ENCODE results near the gene ELF2. TPM values are rescaled to one million over a fixed set of nuclear protein-coding genes. Genes with fewer than 3 reads are reported as not detected.
A peak's percentile ranks its signal among the peaks of the same experiment; 100 is the strongest.

Gene ELF2
- total and polyA plus RNA-seq, 2 donors (not counting 3 experiments of a cell fraction or from before 2014, with no cell fraction given) = 16.4 to 35.1 TPM

- no peaks in the 10 kb centered on the region for H3K79me2 ChIP-seq (ENCODE audit: control insufficient read depth, insufficient read depth, low read length)
- no peak overlapping the region for H3K4me2 ChIP-seq (ENCODE audit: insufficient read depth, low read length)
- no peak overlapping the region for H3K27ac ChIP-seq (ENCODE audit: insufficient read depth, low read depth, low read length)
- no peak overlapping the region for H3K4me3 ChIP-seq (replicated peaks in 1 of 3; ENCODE audit: insufficient read depth in 1 of 3, low read depth in 1 of 3, low read length in 3 of 3)
- no peak for DNase-seq (ENCODE audit: low read depth, low spot score)
- H4K20me1 ChIP-seq (replicated peaks; ENCODE audit: control insufficient read depth, extremely low read depth, insufficient read depth, low read length) = no peaks in the 10 kb centered on the region
- peak; percentile 54 for FAIRE-seq
- ChIA-PET CTCF (interaction anchor here (1.3 to 3.1 kb wide), 4 partner anchors 9 to 189 kb away, joined by 3 to 10 read pairs (median 4); no protein-coding TSS in a partner anchor), POLR2A (no interaction called here)
- TF ChIP-seq POLR2AphosphoS5 (IDR thresholded peaks at IDR 0.05; ENCODE audit: insufficient read depth, low read depth, low read length) (no peak), CTCF (IDR thresholded peaks at IDR 0.05; ENCODE audit: extremely low read depth in 1 of 2, insufficient read depth in 1 of 2, low read depth in 1 of 2, low read length in 2 of 2) (no peak)
- BruUV-seq (replicated peaks) = no TSS peak
- no peak overlapping the region for H2AFZ ChIP-seq (ENCODE audit: low read depth, low read length)
- H3K4me1 ChIP-seq (ENCODE audit: control insufficient read depth, extremely low read depth, insufficient read depth, low read length) = no peaks in the 10 kb centered on the region
- no peaks in the 10 kb centered on the region for H3K9me1 ChIP-seq (replicated peaks; ENCODE audit: control insufficient read depth, extremely low read depth, insufficient read depth, low read length)
- intact Hi-C loops (cut with micrococcal nuclease) = no loop called here
- H3K27me3 ChIP-seq (ENCODE audit: control insufficient read depth in 2 of 2, insufficient read depth in 2 of 2, low read length in 2 of 2) = no peaks in the 10 kb centered on the region
- dilution Hi-C loops (cut with MboI; ENCODE audit: extremely low pct_ligation_motif_present, low sequenced_read_pairs) = no loop called here
- H3K36me3 ChIP-seq (ENCODE audit: control insufficient read depth in 2 of 2, extremely low read depth in 1 of 2, insufficient read depth in 2 of 2, low read length in 2 of 2) = no peaks in the 10 kb centered on the region
- H3K9me3 ChIP-seq (replicated peaks; ENCODE audit: control insufficient read depth, insufficient read depth, low read length) = no peaks in the 10 kb centered on the region
- H3K9ac ChIP-seq (replicated peaks; ENCODE audit: extremely low read depth, insufficient read depth, low read length) = no peak overlapping the region
Measured at GRCh38 chr4:139219450-139220055, 42.5 kb upstream of the ELF2 start.

- no peak overlapping the region for H3K9ac ChIP-seq (replicated peaks; ENCODE audit: extremely low read depth, insufficient read depth, low read length)
- intact Hi-C loops (cut with micrococcal nuclease) = no loop called here
- no peaks in the 10 kb centered on the region for H3K27me3 ChIP-seq (ENCODE audit: control insufficient read depth in 2 of 2, insufficient read depth in 2 of 2, low read length in 2 of 2)
- H4K20me1 ChIP-seq (replicated peaks; ENCODE audit: control insufficient read depth, extremely low read depth, insufficient read depth, low read length) = no peaks in the 10 kb centered on the region
- H3K4me3 ChIP-seq (replicated peaks in 1 of 3; ENCODE audit: insufficient read depth in 1 of 3, low read depth in 1 of 3, low read length in 3 of 3) = no peak overlapping the region
- BruUV-seq (replicated peaks) = no TSS peak
- ChIA-PET CTCF (no interaction called here), POLR2A (no interaction called here)
- TF ChIP-seq POLR2A (IDR thresholded peaks at IDR 0.05; ENCODE audit: low read depth, low read length) (no peak), CTCF (IDR thresholded peaks at IDR 0.05; ENCODE audit: extremely low read depth in 1 of 2, insufficient read depth in 1 of 2, low read depth in 1 of 2, low read length in 2 of 2) (no peak), GATA2 (IDR thresholded peaks at IDR 0.05; ENCODE audit: insufficient read depth, insufficient read length, low read depth, low read length) (no peak), FOS (IDR thresholded peaks at IDR 0.05; ENCODE audit: borderline replicate concordance, insufficient read depth, low read length) (no peak), MYC (IDR thresholded peaks at IDR 0.05; ENCODE audit: low read depth, low read length) (no peak), MAX (IDR thresholded peaks at IDR 0.05; ENCODE audit: insufficient read depth, insufficient read length) (no peak), JUN (IDR thresholded peaks at IDR 0.05; ENCODE audit: borderline replicate concordance, insufficient read depth, insufficient read length, low read depth) (no peak), POLR2AphosphoS5 (IDR thresholded peaks at IDR 0.05; ENCODE audit: insufficient read depth, low read depth, low read length) (no peak), EZH2 (IDR thresholded peaks at IDR 0.05; ENCODE audit: borderline replicate concordance, low read depth, low read length, severe bottlenecking) (no peak)
- H3K4me2 ChIP-seq (ENCODE audit: insufficient read depth, low read length) = no peak overlapping the region
- no peak for FAIRE-seq
- no peaks in the 10 kb centered on the region for H3K9me1 ChIP-seq (replicated peaks; ENCODE audit: control insufficient read depth, extremely low read depth, insufficient read depth, low read length)
- no peak for DNase-seq (ENCODE audit: low read depth, low spot score)
- H3K79me2 ChIP-seq (ENCODE audit: control insufficient read depth, insufficient read depth, low read length) = no peaks in the 10 kb centered on the region
- no peak overlapping the region for H2AFZ ChIP-seq (ENCODE audit: low read depth, low read length)
- H3K4me1 ChIP-seq (ENCODE audit: control insufficient read depth, extremely low read depth, insufficient read depth, low read length) = no peaks in the 10 kb centered on the region
- H3K36me3 ChIP-seq (ENCODE audit: control insufficient read depth in 2 of 2, extremely low read depth in 1 of 2, insufficient read depth in 2 of 2, low read length in 2 of 2) = no peaks in the 10 kb centered on the region
- dilution Hi-C loops (cut with MboI; ENCODE audit: extremely low pct_ligation_motif_present, low sequenced_read_pairs) = no loop called here
- H3K27ac ChIP-seq (ENCODE audit: insufficient read depth, low read depth, low read length) = no peak overlapping the region
- H3K9me3 ChIP-seq (replicated peaks; ENCODE audit: control insufficient read depth, insufficient read depth, low read length) = no peaks in the 10 kb centered on the region
Measured at GRCh38 chr4:139214039-139214534, 37.1 kb upstream of the ELF2 start.
